Stimulated activated CD4-positive, alpha-beta T cell treated with anti-CD3 and anti-CD28 coated beads, TNF-alpha, amount 100 ng/mL, for 1 hour (primary cell): ENCODE measurements around the gene WBP1.
A peak's percentile ranks its signal among the peaks of the same experiment; 100 is the strongest.
"Not testable (repeated sequence)": the region's sequence is repeated elsewhere in the genome, so short reads cannot be mapped to it uniquely, and the experiment has no call there.

Experiments
- DNase-seq, 3 donors: peaks; one replicate each; pipeline ENCODE4 v3.0.0-alpha.2; 2020; ENCODE audit warnings: low read depth in 3 of 3, low spot score in 1 of 3

The WBP1 gene

DNA sequence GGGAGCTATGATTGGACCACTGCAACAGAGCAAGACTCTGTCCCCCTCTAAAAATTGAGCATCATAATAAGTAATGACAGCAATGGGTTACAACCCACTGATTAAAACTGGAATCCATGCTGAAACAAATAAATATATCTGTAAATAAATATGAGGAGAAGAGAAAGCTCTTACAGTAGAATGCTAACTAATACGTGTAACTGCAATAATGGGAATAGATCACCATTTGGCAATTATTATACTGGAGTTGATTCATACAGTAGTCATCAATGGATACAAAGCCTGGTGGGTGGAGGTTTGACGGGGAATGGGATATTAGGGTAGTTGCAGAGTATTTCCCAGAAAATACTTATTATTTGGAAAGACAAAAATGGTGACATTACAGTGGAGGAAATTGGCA lies 9.5 kb upstream of the WBP1 start:
- no peak for DNase-seq

DNA sequence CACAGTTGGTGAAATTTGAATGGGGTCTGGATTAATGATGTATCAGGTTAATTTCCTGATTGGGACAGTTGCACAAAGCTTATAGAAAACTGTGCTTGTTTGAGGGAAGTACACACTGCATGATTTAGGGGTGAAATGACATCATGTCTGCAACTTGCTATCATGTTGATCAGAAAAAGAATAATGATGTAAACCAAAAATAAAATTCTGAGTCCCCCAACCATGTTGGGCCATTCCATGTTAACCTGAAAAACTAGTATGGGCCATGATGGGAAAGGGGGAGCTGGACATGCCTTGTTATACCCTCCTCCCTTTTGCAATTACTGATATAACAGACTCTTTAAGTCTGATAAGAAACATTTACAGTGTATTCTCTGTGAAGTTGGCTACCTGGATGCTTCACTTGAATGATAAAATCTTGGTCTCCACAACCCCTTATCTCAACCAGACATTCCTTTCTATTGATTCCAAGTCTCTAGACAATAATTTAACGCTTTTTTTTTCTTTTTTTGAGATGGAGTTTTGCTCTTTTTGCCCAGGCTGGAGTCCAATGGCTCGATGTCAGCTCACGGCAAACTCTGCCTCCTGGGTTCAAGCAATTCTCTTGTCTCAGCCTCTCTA lies 7.6 kb upstream of the WBP1 start:
- no peak for DNase-seq

DNA sequence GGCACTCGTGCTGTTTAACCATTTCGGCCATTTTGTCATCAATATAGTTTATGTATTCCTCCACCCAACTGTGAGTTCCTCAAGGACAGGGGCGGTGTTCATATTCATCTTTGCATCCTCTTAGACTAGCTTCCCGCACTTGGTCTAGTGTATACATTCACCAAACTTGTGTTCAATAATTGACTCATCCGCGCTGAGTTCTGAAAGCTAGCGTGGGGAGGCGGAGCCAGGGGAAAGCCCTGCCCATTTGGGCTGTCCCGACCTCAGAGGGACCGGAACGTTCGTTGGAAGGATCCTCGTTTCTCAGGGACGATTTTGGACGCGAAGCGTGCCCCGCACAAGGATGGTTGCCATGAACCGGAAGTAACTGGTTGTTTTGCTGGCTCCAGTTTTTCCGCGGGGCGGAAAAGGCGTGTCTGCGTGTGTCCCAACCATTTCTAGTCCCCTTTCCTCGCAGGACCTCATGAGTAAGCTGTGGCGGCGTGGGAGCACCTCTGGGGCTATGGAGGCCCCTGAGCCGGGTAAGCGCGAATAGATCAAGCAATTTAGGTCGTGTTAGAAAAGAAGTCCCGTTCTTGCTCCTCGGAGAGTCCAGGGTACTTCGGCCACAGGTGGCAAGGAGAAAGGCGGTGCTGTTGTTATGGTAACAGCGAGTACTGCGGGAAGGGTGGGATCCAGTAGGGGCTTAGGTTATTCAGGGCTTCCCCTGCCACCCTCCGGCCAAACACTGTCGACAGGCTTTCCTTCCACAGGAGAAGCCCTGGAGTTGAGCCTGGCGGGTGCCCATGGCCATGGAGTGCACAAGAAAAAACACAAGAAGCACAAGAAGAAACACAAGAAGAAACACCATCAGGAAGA lies 3.4 kb upstream of the WBP1 start, which contains the start of gene INO80B:
INO80B (plus strand) TSS at position 434 of the 858 bp plus-strand sequence; CDS start at position 464, 30 bp downstream.
- DNase-seq = peak; percentile 92 to 98 (median 93)

DNA sequence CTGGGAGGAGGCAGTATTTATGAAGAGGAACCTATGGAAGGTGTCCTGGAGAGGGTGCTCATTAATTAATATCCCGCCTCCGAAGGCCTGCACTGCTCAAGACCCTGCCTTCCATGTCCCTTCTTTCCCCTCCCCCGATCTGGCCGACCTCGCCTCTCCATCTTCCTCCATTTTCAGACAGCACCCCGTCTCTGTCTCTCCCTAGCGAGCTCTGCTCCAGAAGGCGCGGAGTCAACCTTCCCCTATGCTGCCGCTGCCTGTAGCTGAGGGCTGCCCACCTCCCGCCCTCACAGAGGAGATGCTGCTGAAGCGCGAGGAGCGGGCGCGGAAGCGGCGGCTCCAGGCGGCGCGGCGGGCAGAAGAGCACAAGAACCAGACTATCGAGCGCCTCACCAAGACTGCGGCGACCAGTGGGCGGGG lies 1.1 kb upstream of the WBP1 start:
- DNase-seq = no peak

DNA sequence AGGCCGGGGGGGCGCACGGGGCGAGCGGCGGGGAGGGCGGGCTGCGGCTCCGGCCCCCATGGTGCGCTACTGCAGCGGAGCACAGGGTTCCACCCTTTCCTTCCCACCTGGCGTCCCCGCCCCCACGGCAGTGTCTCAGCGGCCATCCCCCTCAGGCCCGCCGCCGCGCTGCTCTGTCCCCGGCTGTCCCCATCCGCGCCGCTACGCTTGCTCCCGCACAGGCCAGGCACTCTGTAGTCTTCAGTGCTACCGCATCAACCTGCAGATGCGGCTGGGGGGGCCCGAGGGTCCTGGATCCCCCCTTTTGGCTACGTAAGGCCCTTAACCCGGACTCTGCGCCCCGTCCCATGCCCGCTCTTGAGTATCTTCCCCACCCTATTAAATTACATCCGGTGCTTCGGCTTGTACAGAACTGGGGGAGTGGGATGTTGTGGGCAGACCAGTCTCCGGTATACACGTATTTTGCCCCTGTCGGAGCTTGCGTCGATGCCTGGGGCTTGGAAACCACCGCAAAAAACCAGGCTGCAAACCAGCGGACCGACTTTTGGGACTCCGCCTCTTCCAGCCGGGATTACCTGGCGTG lies 598 bp upstream of the WBP1 start:
- DNase-seq = peak; percentile 49 to 72 (median 56)

DNA sequence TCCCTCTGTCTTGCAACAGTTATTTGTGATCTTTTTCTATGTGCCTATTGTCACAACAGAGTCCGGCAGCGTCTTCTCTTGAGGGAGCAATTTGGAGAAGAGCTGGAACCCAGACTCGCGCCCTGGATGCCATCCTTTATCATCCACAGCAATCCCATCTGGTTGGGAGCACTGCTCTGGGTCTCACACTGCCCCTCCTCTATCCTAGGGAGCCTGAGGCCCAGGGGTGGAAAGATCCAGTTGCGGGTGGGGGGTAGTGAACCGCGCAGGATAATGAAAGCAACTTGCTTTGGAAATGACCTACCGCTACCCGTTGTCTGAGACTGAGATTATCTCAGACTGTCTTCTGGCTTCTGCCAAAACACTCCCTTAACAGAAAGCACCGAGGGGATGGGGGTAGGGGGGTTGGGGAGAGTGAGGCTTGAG lies 713 bp downstream of the WBP1 start:
- no peak for DNase-seq

DNA sequence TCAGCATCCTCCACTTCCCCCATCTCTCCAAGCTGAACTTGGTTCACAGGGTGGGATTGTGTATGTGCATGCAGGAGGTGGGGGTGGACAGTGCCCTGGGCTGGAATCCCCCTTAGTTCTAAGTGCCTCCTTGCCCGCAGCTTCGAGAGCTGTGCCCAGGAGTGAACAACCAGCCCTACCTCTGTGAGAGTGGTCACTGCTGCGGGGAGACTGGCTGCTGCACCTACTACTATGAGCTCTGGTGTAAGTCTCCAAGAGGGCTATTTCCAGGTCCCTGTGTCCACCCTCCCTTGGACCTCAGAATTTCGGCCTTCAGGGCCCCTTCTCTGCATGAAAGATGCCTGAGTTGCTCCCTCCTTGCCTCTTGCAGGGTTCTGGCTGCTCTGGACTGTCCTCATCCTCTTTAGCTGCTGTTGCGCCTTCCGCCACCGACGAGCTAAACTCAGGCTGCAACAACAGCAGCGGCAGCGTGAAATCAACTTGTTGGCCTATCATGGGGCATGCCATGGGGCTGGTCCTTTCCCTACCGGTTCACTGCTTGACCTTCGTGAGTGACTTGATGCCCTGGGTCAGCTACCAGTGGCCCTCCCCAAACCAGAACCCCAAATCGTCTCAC lies 1.4 kb downstream of the WBP1 start:
- not testable (repeated sequence) for DNase-seq

DNA sequence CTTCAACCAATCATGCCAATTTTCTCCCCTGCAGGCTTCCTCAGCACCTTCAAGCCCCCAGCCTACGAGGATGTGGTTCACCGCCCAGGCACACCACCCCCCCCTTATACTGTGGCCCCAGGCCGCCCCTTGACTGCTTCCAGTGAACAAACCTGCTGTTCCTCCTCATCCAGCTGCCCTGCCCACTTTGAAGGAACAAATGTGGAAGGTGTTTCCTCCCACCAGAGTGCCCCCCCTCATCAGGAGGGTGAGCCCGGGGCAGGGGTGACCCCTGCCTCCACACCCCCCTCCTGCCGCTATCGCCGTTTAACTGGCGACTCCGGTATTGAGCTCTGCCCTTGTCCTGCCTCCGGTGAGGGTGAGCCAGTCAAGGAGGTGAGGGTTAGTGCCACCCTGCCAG lies 1.9 kb downstream of the WBP1 start:
- not testable (repeated sequence) for DNase-seq

DNA sequence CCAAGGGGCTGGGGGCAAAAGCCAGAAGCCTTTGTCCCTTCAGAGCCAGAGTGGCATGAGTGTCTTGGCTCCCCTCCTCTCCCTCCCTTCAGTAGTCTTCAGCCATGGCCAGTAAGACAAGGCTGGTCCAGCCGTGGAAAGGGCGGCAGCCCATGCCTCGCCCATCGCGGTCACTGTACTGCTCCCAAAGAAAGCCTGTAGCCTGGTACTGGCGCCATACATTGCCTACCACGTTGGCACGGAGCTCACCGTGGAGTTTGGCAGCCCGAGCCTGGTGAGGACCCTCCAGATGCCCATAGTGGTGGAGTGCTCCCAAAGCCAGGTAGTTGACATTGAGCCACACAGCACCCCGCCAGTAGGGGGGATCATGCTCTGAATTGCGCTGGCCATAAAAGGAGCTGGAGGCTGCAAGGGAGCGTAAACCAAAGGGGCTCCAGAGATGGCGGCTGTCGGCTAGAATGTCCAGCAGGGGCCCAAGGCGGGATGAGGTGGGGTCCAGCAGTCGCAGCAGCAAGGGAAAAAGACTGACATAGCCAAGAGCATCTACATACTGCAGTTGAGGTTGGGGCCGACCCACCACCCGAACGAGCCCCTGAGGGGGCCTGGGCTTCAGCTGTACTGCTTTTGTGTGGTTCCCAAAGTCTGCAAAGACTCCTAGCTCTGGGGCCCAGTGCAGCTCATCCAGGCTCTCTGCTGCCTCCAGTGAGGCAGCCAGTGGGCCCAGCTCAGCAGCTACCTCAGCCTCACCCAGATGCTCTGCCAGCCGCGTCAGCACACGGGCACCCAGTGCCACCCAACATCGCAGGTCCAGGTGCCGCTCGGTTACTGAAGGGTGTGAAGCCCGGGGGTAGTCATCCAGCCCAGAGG lies 3.2 kb downstream of the WBP1 start:
- DNase-seq = no peak

DNA sequence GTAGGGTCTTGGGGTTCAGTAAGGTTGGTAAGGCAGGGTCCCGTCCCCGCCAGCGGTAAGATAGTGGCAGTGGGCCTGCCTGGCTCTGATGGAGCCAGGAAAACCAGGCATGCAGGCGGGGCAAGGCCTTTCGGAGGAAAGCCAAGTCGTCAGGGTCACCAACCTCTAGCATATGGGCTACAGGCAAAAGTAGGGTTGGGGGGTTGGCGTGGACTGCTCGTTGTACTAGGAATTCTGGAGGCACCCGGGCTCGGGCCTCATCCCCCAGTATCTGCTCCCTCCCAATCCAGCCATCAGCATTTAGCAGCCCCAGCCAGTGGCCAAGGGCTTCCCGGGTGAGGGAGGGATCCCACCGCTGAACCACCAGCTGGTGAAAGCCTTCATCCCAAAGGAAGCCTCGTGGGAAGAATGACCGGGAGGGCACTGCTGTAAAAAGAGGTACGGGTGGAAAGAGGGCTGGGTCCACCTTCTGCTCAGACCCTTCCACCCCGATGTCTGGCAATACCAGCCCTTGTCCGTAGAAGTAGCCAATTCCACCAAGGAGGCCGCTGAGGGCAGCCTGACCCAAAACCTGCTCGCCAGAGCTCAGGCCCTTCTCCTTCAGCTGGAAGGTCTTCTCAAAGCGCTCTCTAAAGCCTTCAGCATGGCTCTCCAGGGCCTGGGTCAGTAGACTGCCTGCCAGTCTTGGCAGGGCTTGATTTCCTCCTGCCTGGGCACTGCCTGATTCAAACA lies 4.0 kb downstream of the WBP1 start:
- no peak for DNase-seq

DNA sequence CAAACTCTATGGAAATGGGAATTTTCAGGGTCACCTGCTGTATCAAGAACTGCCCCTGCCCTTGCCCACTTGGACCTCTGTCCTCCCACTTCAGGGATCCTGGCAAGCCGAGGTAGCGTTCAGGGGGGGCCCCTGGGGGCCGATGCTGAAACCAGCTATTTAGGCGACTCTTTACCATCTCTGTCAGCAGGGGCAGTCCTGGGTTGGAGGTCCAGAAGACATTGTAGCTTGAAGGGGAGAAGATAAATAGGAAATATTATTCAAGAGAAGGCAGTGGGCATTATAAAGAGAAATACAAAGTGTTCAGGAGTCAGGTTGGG lies 4.5 kb downstream of the WBP1 start:
- no peak for DNase-seq

DNA sequence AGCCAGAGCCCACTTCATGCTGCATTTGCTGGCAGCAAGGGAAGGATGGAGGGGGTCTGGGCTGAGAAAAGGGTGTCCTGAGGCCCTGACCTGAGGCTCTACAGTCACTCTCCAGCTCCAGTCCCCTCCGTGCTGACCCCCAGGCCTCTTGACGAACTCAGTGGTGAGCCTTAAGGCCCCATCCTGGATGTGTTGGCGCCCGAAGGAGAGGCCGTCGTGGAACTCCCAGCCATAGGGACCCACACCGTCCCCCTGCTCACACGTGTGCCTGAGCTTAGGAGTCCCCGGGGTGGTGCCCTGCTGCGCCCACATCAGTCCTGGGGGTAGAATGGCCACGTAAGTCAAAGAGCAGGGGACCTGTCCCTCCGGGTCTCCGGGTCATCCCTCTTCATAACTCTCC lies 6.2 kb downstream of the WBP1 start:
- no peak for DNase-seq

DNA sequence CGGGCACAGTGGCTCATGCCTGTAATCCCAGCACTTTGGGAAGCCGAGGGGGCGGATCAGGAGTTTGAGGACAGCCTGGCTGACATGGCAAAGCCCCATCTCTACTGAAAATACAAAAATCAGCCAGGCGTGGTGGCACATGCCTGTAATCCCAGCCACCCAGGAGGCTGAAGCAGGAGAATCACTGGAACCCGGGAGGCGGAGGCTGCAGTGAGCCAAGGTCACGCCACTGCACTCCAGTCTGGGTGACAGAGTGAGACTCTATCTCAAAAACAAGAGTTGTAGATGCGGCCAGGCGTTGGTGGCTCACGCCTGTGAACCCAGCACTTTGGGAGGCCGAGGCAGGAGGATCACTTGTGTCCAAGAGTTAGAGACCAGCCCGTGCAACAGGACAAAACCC lies 12.5 kb downstream of the WBP1 start:
- DNase-seq = not testable (repeated sequence)

DNA sequence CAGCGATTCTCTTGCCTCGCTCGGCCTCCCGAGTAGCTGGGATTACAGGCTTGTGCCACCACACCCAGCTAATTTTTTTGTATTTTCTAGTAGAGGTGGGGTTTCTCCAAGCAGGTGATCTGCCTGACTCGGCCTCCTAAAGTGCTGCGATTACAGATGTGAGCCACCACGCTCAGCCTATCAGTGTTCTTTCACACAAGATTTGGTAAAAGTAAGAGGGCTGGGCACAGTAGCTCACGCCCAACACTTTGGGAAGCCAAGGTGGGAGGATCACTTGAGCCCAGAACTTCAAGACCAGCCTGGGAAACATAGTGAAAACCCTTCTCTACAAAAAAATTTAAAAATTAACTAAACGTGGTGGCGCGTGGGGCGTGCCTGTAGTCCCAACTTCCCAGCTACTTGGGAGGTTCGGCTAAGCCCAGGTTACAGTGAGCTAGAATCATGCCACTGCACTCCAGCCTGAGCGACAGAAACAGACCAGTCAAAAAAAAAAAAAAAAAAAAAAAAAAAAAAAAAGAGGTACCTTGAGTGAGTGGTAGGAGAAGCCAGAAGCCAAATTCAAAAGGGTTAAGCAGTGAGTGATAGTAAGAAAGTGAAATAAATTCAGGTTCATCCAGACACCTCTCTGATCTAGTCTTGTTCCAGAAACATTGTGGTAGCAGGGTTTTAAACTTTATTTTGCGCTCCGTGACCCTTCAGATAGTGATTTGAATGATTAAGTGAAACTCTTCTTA lies 13.3 kb downstream of the WBP1 start:
- no peak for DNase-seq

DNA sequence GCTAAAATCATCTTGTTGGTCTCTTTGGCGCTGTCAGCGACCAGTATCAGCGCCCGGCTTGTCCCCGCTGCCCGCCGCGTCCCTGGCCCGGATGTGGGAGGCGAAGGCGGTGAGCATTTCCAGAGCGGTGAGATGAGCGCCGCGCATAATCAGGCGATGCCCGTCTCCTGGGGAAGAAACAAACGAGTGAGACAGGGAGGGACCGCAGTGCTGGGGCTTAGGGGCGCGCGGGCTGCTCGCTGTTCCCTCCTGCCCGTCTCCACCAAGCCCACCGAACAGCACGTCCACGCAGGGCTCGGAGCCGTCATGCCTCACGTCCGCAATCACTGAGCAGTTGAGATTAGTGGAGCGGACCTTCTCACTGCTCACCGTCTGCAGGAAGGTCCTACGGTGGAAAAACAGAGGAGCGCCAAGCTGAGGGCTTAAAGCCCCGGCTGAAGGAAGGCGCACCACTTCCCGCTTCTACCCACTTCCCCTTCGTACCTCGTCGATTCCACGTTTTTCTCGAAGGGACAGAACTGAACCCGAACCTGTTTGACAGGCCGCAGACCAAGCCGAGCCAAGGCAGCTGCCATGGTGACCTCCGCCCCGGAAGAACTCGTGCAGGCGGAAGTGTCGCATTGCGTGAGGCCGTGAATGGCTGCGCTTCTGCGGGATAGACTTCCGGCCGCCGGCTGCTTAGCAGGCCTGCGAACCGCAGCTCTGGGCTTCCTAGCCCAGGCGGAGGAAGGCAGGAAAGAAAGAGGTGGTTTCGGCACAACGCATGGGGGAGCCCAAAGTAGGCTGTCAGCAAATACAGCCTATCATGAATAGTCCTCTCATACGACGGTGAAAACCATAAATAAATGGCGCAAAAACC lies 14.1 kb downstream of the WBP1 start, which contains the start of gene MRPL53:
MRPL53 (minus strand) TSS at position 595 of the 859 bp plus-strand sequence; CDS start at position 575, 20 bp downstream.
- peak; percentile 88 to 97 (median 93) for DNase-seq

DNA sequence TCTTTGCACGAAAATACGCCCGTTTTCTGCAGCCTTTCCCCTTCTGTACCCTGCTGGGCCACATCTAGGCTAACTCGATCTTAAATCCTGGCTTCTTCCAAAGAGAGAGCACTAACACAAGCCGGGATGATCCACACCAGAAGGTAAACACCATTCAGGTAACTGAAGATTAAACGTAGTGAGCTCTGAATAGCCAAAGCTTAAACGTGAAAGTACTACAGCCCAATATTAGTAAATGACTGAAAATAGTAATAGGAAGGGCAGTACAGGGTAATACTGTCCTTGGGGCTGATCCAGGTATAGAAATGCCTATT lies 14.7 kb downstream of the WBP1 start:
- no peak for DNase-seq

DNA sequence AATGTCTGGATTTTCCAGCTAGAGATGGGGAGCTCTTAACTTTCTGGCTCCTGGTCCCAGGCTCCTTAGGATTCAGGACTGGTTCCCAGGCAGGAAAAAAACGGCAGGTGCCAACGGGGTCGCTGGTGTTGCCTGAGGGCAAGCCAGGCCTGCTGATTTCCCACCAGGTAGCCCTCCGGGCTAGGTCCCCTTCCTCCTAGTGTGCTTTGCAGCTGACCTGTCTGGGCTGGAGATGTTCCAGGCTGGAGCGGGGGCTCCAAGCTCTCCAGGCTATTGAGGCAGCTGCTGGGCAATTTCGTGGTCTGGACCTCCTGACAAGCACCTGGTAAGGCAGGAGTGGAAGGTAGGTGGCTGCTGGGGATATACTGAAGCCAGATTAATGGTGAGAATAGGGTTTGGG lies 16.2 kb downstream of the WBP1 start:
- DNase-seq = no peak

DNA sequence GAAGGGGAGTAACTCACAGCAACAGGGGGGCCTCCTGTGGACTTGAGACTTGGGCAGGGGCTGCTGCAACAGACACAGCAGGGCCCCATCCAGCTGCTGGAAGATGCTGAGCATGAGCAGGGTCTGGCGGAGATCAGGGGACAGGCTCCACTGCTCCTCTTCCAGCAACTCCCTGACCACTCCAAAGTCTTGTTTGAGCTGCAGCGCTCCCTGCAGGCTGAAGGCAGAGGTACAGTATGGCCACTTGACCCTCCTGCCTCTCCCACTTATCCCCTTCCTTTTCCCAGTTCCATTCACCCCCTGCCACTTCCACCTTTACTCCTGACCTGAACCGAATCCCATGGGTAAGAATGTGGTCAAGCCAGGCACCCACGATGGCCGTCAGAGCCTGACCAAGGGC lies 16.7 kb downstream of the WBP1 start:
- DNase-seq = no peak

DNA sequence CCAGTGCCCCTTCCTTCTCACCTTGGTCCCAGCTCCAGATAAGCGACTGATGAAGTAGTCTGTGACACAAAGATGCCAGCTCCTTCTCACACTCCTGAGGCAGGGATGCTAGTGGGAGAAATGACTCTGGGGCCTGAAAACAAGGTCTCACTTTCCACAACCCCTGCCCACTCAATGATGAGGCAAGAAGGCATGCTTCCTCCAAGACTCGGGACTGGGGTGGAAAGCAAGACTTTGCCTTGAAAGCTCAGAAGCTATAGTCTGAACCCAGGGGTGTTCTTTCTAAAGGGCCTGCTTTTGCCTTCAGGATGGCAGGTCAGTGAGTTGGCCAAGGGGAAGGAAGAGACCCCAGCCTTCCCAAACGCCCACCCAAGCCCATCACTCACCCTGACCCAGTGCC lies 23.2 kb downstream of the WBP1 start:
- DNase-seq = no peak
